ENCODE results near the gene PPP1R12C.
A peak's percentile ranks its signal among the peaks of the same experiment; 100 is the strongest.

DNA sequence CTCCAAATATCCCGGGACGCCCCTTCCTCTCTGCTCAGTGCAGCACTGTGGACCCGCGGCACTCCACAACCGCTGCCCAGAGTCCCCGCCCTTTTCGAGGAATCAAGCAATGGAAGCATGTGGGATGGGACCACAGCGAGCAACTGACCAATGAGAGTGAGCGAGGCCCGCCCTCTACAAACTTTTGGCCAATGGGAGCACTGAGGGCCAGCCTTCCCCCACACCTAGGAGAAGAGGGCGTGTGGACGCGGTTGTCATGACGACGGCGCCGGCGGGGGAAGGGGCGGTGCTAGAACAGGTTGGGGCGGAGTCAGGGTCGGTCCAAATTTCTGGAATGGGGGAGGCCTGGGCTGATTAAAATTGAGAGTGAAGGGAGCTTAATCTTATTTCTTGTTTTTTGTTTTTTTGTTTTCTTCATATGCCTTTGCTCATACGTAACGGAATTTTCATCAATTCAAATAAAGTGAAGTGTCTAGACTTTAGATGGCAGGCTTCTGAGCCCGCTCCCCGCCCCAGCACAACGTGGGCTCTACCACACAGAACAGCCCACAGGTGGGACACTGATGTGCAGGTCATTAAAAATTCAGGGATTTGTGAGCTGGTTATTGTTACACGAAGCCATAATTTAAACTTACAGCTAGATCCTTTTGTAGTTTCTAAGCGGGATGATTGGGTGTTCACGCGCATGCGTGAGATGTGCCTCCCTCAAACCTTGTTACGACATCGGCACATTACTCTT, 49.3 kb upstream of the PPP1R12C start, which contains the start of gene DNAAF3:
- TF ChIP-seq, protein P1, sequence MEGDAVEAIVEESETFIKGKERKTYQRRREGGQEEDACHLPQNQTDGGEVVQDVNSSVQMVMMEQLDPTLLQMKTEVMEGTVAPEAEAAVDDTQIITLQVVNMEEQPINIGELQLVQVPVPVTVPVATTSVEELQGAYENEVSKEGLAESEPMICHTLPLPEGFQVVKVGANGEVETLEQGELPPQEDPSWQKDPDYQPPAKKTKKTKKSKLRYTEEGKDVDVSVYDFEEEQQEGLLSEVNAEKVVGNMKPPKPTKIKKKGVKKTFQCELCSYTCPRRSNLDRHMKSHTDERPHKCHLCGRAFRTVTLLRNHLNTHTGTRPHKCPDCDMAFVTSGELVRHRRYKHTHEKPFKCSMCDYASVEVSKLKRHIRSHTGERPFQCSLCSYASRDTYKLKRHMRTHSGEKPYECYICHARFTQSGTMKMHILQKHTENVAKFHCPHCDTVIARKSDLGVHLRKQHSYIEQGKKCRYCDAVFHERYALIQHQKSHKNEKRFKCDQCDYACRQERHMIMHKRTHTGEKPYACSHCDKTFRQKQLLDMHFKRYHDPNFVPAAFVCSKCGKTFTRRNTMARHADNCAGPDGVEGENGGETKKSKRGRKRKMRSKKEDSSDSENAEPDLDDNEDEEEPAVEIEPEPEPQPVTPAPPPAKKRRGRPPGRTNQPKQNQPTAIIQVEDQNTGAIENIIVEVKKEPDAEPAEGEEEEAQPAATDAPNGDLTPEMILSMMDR (IDR thresholded peaks at IDR 0.05 in 4 of 5, conservative IDR thresholded peaks at IDR 0.05 in 1 of 5) = peak in 1 of 5 experiments; percentile 14
- no peak for TF ChIP-seq POLR2A (IDR thresholded peaks at IDR 0.05)

All from gastrocnemius medialis (tissue), 4 donors.